ENCODE measurements around the gene CTSF.

The CTSF gene

GRCh38 chr11:66568124-66568916 lies at the start of gene CTSF:
CTSF (minus strand) TSS chr11:66568606; CDS start chr11:66568486, 120 bp downstream.
- TF ChIP-seq MYC (IDR thresholded peaks at IDR 0.05; ENCODE audit: low read depth, low read length): no peak
- TF ChIP-seq CTCF (IDR thresholded peaks at IDR 0.05; ENCODE audit: low read depth, low read length): no peak
- no peak for TF ChIP-seq MAX (IDR thresholded peaks at IDR 0.05; ENCODE audit: low read depth, low read length)
- TF ChIP-seq POLR2A (IDR thresholded peaks at IDR 0.05; ENCODE audit: extremely low read depth, insufficient read length): no peak
- no peak within 1 kb of the TSS for H3K4me3 ChIP-seq (ENCODE audit: low read depth, low read length)
- DNase-seq (ENCODE audit: low read depth): peak; percentile 51

- no peak for DNase-seq (ENCODE audit: low read depth)
- H3K4me3 ChIP-seq (ENCODE audit: low read depth, low read length): peak overlapping the region; percentile 89
- no peak for TF ChIP-seq POLR2A (IDR thresholded peaks at IDR 0.05; ENCODE audit: extremely low read depth, insufficient read length)
- no peak for TF ChIP-seq CTCF (IDR thresholded peaks at IDR 0.05; ENCODE audit: low read depth, low read length)
- TF ChIP-seq MYC (IDR thresholded peaks at IDR 0.05; ENCODE audit: low read depth, low read length): no peak
Observed at GRCh38 chr11:66617155-66617834, 48.9 kb upstream of the CTSF start.

GRCh38 chr11:66616379-66617154 lies 48.2 kb upstream of the CTSF start, which contains the start of gene RBM14:
RBM14 (plus strand) TSS chr11:66616630; CDS start chr11:66616721, 91 bp downstream.
- peak; percentile 100 for DNase-seq (ENCODE audit: low read depth)
- TF ChIP-seq MYC (IDR thresholded peaks at IDR 0.05; ENCODE audit: low read depth, low read length) (peak; percentile 82), POLR2A (IDR thresholded peaks at IDR 0.05; ENCODE audit: extremely low read depth, insufficient read length) (peak; percentile 100), CTCF (IDR thresholded peaks at IDR 0.05; ENCODE audit: low read depth, low read length) (no peak), MAX (IDR thresholded peaks at IDR 0.05; ENCODE audit: low read depth, low read length) (peak; percentile 69)
- H3K4me3 ChIP-seq (ENCODE audit: low read depth, low read length): peak within 1 kb of the TSS; percentile 89

GRCh38 chr11:66614073-66614472 lies 45.7 kb upstream of the CTSF start:
- no peak for TF ChIP-seq MAX (IDR thresholded peaks at IDR 0.05; ENCODE audit: low read depth, low read length)
- TF ChIP-seq POLR2A (IDR thresholded peaks at IDR 0.05; ENCODE audit: extremely low read depth, insufficient read length): no peak
- no peak for TF ChIP-seq CTCF (IDR thresholded peaks at IDR 0.05; ENCODE audit: low read depth, low read length)
- no peak for TF ChIP-seq MYC (IDR thresholded peaks at IDR 0.05; ENCODE audit: low read depth, low read length)
- DNase-seq (ENCODE audit: low read depth): no peak
- H3K4me3 ChIP-seq (ENCODE audit: low read depth, low read length): no peak overlapping the region

- H3K4me3 ChIP-seq (ENCODE audit: low read depth, low read length): no peak overlapping the region
- no peak for DNase-seq (ENCODE audit: low read depth)
- TF ChIP-seq CTCF (IDR thresholded peaks at IDR 0.05; ENCODE audit: low read depth, low read length) (no peak), MAX (IDR thresholded peaks at IDR 0.05; ENCODE audit: low read depth, low read length) (no peak), POLR2A (IDR thresholded peaks at IDR 0.05; ENCODE audit: extremely low read depth, insufficient read length) (no peak), MYC (IDR thresholded peaks at IDR 0.05; ENCODE audit: low read depth, low read length) (no peak)
Observed at GRCh38 chr11:66612458-66612857, 44.1 kb upstream of the CTSF start.
